HG02642 (cell line): ENCODE results near the gene LDAH.
A peak's percentile ranks its signal among the peaks of the same experiment; 100 is the strongest.
"Not testable (repeated sequence)": the region's sequence is repeated elsewhere in the genome, so short reads cannot be mapped to it uniquely, and the experiment has no call there.

ENCODE experiments used
- ATAC-seq: cut with Tn5 transposase; IDR thresholded peaks from one replicate; pipeline ENCODE4 v1.9.1; 2021; ENCODE audit warnings: mild to moderate bottlenecking; ENCODE audit not compliant: unreplicated experiment, poor library complexity

Gene LDAH

GRCh38 chr2:20793944-20794343 lies 29.0 kb downstream of the LDAH start:
- ATAC-seq = not testable (repeated sequence)

GRCh38 chr2:20781656-20782265 lies 41.1 kb downstream of the LDAH start:
- peak; percentile 61 for ATAC-seq

DNA sequence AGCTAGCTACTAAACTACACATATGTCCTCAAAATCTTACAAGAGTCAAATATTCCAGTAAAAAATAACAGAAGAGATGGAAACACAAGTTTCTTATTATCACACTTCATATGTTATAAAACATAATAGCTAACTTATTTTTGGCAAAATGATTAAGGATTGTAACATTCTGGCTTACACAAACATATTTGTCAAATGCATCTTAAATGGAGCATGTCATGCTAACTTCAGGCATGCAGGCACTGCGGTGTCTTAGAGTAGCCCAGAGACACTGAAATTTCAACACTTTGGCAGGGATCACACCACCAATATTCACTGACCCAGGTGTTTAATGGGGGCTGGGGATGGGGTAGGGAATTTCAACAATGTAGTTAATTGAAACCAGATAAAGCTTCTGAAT lies 51.6 kb downstream of the LDAH start:
- ATAC-seq = no peak

GRCh38 chr2:20766798-20767644 lies 55.9 kb downstream of the LDAH start:
- ATAC-seq = no peak

DNA sequence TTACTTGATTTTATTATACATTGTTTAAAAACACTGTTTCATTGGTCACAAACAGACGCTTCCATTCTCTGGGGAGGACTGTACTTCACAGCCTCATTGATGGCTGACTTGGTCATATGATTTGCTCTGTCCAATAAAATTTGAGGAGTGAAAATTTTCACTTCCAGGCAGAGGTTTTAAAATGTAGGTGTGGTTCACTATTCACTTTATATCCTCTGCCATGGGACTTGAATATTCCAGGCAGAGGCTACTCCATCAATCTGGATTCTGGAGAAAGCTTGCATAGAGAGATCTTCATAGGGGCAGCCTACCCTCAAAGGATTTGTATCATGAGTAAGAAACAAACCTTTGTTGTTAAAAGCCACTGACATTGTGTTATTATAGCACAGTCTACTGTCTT lies 56.7 kb downstream of the LDAH start:
- no peak for ATAC-seq

DNA sequence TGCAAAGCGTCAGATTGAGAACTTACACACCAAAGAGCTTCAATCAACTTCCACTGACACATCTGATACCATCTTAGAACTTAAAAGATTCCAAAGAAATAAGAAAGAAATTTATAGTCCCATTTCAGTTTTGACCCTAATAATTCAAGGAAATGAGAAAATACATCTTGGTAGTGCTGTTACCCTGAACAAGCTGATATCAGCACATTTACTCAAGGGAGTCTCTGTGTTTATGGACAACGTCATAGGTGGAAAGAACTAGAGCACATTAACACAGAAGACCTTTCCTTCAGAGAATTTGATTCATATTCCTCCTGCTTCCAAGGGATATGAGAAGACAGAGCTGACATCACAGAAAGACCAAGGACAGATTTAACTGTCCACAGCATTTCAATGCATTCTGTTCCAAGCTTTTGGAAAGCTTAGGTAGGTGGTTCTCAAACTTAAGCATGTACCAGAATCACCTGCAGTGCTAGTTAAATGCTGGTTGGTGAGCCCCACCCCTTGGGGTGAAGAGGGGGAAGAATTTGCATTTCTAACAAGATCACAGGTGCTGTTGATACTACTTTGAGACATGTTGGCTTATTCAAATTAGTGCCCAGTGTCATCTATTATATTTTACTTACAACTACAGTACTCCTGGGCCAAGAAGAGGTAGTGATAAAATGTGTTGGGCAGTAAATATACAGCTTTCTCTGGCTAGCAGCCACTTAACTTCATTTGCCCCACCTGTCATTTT lies 59.8 kb downstream of the LDAH start:
- ATAC-seq = peak; percentile 38

- no peak for ATAC-seq
These were observed 63.4 kb downstream of the LDAH start for GRCh38 chr2:20759487-20759886.

GRCh38 chr2:20758997-20759396 lies 63.9 kb downstream of the LDAH start:
- peak; percentile 86 for ATAC-seq

GRCh38 chr2:20757405-20758090 lies 65.4 kb downstream of the LDAH start:
- no peak for ATAC-seq

GRCh38 chr2:20755132-20755800 lies 67.6 kb downstream of the LDAH start:
- no peak for ATAC-seq

DNA sequence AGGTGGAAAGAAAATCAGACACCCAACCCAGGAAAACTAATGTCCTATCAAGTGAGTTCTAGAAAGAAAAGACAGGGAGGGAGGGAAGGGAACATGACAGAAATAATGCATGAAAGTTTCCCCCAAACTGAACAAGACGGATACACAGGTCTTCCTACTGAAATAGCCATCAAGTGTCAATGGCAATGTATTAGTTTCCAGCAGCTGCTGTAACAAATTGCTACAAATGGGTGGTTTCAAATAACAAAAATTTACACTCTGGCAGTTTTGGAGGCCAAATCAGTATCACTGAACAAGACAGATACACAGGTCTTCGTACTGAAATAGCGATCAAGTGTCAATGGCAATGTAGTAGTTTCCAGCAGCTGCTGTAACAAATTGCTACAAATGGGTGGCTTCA lies 70.6 kb downstream of the LDAH start:
- ATAC-seq = no peak

DNA sequence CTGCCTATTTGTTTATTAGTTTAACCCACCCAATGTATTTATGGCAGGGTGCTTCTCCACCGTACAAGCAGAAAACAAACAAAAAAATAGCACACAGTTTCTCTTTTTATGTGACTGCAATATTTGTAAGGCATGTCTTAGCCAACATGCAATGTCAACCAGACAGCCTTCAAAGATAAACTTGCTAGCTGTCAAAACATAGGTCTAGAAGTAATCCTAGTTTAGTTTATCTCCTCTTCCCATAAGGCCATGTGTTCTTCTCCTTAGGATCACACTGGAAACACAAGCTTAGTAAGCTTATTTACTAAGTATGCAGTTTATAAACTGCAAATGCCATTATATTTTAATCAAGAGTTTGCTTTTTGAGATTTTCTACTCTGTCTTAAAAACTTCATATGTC lies 75.6 kb downstream of the LDAH start:
- ATAC-seq = no peak

- no peak for ATAC-seq
These were observed 76.9 kb downstream of the LDAH start for GRCh38 chr2:20745924-20746555.

DNA sequence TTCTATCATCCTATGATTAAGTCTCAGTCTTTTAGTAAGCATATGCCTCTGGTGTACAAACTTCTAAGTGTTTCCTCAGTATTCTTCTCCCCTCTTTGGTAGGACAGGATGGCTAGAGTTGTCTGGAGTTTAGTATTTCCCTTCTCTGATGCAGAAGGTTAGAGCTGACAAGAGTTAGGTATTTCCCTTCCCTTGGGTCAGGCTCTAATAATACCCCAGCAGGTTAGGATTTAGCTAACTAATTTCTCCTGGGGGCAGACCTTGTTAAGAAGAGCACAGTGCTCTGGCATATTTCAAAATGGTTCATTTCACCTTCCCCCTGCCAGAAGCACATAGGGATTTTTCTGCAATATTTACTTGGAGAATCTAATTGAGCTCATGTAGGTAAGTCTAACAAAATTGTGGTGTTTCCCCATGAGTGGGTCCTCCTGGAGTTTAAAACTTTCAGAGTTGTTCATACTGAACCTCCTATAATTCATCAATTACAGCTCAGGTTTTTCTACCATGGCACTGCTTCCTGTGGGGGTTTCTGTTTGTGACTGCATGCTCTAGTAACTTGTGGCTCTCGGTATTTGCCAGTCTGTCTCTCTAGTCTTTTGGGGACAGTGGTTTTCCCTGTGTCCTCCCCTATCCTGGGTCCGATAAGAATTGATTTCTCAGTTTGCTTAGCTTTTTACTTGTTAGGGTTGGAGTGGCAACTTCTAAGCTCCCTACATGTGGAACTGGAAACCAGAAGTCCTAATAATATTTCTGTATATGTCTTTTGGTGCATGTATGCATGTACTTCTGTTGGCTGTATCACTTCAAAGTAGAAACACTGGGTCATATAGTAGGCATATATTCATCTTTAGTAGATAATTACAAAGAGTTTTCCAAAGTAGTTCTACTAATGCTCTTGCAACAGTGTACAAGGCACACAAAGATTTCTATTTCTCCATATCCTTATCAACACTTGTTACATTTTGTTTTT lies 78.2 kb downstream of the LDAH start:
- peak; percentile 94 for ATAC-seq

GRCh38 chr2:20738772-20739171 lies 84.1 kb downstream of the LDAH start:
- ATAC-seq = no peak

DNA sequence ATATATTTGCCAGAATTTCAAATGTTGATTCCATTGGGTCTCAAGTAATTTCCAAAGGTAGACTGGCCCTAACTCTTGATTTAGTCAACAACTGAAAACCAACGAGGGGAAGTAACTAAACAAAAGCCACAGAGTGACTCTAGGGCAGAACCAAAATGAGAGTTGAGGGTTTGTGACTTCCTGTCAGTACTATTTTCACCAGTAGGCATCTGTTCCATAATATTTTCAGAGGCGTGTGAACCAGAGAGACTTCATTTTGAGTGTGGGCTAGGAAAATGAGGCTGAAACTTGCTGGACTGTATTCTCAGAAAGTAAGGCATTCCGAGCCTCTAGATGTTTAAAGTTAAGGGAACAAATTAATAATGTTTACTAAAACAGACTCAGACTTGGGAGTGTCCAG lies 85.4 kb downstream of the LDAH start:
- peak; percentile 95 for ATAC-seq

DNA sequence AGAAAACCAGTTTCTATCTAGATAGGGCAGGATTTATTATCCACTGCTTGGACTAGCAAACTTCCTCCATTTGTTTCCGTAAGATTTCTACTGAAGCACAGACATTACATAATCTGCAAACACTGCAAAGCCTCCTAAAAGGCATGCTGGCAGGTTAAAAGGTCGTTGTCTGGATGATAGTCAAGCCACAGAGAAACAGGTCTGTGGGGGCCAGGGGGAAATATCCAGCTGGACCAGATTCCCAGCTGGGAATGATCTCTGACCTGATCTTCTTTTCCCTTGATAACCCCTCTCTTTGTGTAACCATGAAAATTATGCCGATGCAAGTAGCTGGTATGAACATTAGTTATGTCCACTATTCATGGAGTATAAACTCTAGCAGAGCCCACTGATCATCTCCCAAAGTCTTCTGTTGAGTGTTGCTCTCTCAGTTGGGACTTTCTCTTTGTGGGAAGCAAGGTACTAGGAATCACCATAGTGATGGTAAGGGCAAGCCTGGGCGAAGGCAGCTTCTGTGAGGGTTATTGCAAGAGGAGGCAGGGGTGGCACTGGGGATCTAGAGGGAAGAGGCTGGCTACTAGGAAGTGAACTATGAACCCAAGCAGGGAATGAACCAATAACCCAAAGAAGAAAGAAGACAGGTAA lies 94.7 kb downstream of the LDAH start:
- ATAC-seq = no peak

DNA sequence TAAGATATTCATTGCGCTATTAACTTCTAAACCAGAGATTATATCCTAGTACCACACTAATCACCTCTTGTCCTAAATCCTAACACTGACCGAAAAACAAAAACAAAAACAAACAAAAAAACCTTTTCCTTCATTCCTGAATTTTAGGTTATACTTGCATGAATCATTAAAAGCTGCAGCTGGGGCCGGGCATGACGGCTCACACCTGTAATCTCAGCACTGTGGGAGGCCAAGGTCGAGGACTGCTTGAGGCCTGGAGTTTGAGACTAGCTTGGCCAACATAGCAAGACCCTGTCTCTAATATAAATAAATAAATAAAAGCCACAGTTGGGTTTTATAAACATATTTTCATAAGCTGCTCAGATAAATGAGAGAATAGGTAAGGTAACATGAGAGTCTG lies 96.0 kb downstream of the LDAH start:
- ATAC-seq = no peak
